WTC11 (cell line): ENCODE measurements around the gene GNL3.

Experiments used
- ZNF671 ChIP-seq: fragments of 250-450 bp; sonication (Bioruptor Pico); IDR thresholded peaks from 2 replicates; pipeline ENCODE4 v1.8.0; 2021; ENCODE audit warnings: mild to moderate bottlenecking
- TF ChIP-seq, protein P1 (sequence below): fragments of 200-600 bp; IDR thresholded peaks from 2 replicates; pipeline ENCODE4 v1.8.0; 2022; ENCODE audit warnings: antibody characterized with exemption
- TF ChIP-seq, protein P2 (sequence below): sonication (generic); formaldehyde crosslinking; IDR thresholded peaks from 2 replicates; pipeline ENCODE4 v1.8.1; 2022; ENCODE audit warnings: low read depth, missing genetic modification reagents, borderline replicate concordance

DNA sequence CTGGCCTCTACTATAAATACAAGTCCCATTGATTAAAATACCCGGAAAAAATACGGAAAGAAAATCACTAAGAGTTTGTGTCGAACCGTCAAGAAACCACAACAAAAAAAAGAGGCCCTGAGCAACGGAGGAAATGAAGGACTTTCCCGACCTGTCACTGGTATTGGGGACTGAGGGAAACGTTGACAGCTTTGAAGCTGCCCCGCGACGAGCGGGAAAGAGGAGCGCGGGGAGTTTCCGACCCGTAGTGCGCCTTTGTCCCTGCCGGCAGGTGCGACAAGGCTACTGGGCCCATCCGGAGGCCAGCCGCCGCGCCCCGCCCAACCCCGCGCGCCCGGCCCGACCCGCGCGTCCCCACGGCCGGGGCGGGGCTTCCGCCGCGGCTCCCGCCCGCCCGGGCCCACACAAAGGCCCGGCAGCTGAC is 535 bp upstream of the GNL3 start:
- TF ChIP-seq, protein P1, sequence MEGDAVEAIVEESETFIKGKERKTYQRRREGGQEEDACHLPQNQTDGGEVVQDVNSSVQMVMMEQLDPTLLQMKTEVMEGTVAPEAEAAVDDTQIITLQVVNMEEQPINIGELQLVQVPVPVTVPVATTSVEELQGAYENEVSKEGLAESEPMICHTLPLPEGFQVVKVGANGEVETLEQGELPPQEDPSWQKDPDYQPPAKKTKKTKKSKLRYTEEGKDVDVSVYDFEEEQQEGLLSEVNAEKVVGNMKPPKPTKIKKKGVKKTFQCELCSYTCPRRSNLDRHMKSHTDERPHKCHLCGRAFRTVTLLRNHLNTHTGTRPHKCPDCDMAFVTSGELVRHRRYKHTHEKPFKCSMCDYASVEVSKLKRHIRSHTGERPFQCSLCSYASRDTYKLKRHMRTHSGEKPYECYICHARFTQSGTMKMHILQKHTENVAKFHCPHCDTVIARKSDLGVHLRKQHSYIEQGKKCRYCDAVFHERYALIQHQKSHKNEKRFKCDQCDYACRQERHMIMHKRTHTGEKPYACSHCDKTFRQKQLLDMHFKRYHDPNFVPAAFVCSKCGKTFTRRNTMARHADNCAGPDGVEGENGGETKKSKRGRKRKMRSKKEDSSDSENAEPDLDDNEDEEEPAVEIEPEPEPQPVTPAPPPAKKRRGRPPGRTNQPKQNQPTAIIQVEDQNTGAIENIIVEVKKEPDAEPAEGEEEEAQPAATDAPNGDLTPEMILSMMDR, result no peak
- TF ChIP-seq ZNF671, result no peak
- TF ChIP-seq, protein P2, sequence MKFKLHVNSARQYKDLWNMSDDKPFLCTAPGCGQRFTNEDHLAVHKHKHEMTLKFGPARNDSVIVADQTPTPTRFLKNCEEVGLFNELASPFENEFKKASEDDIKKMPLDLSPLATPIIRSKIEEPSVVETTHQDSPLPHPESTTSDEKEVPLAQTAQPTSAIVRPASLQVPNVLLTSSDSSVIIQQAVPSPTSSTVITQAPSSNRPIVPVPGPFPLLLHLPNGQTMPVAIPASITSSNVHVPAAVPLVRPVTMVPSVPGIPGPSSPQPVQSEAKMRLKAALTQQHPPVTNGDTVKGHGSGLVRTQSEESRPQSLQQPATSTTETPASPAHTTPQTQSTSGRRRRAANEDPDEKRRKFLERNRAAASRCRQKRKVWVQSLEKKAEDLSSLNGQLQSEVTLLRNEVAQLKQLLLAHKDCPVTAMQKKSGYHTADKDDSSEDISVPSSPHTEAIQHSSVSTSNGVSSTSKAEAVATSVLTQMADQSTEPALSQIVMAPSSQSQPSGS, result no peak
